GM06990 (cell line): Measurements from ENCODE around the gene PAX5.
A peak's percentile ranks its signal among the peaks of the same experiment; 100 is the strongest.

Source experiments
- DNase-seq: peaks from one replicate; pipeline ENCODE4 v3.0.0-alpha.2; 2011; ENCODE audit not compliant: insufficient read length; ENCODE audit errors: extremely low read depth
- H3K27me3 ChIP-seq: replicated peaks from 2 replicates; pipeline ENCODE4 v1.6.0; 2011; ENCODE audit warnings: low read length; ENCODE audit not compliant: control insufficient read depth, insufficient read depth
- H3K36me3 ChIP-seq: 2 replicates; pipeline ENCODE4 v1.5.1; 2011; ENCODE audit warnings: low read length; ENCODE audit not compliant: control insufficient read depth, insufficient read depth
- H3K4me3 ChIP-seq: replicated peaks from 2 replicates; pipeline ENCODE4 v1.5.1; 2011; ENCODE audit warnings: low read depth, mild to moderate bottlenecking, control low read depth, low read length
- CTCF ChIP-seq: IDR thresholded peaks from 2 replicates; pipeline ENCODE4 v1.5.1; 2011; ENCODE audit warnings: low read length, control low read depth, mild to moderate bottlenecking, inconsistent platforms; ENCODE audit not compliant: insufficient read depth, poor library complexity, severe bottlenecking

The PAX5 gene

GRCh38 chr9:36991516-36992134 is 42.4 kb downstream of the PAX5 start:
- Histone ChIP-seq H3K27me3 (no peaks in the 10 kb centered on the region), H3K36me3 (peaks cover 22% of the 10 kb centered on the region), H3K4me3 (no peak overlapping the region)
- TF ChIP-seq CTCF, result peak; percentile 71
- DNase-seq, result peak; percentile 60

GRCh38 chr9:36988848-36989247 is 45.2 kb downstream of the PAX5 start:
- no peak for DNase-seq
- H3K4me3 ChIP-seq, result no peak overlapping the region
- TF ChIP-seq CTCF, result no peak
- H3K27me3 ChIP-seq, result no peaks in the 10 kb centered on the region
- H3K36me3 ChIP-seq, result peaks cover 28% of the 10 kb centered on the region

GRCh38 chr9:36987891-36988290 is 46.2 kb downstream of the PAX5 start:
- peaks cover 28% of the 10 kb centered on the region for H3K36me3 ChIP-seq
- H3K4me3 ChIP-seq, result no peak overlapping the region
- no peaks in the 10 kb centered on the region for H3K27me3 ChIP-seq
- TF ChIP-seq CTCF, result no peak
- no peak for DNase-seq

DNA sequence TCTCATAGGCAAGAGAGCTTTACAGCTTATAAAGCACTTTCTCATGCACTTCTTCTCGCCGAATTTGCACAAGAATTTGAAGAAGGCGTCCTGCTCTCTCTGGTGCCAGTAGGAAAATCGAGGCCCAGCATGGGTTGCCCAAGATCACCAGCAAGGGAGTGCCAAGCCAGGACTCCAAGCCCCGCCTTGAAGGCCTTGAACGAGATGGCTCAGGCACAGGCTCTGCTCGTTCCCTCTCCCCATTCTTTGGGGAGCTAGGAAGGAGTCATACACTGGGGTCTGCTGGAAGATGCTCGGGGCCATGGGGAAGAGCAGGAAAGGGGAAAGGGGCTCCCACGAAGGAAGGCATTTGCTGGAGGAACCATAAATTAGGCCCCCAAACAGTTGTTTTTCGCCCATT is 46.7 kb downstream of the PAX5 start:
- DNase-seq, result no peak
- Histone ChIP-seq H3K36me3 (peaks cover 28% of the 10 kb centered on the region), H3K4me3 (no peak overlapping the region), H3K27me3 (no peaks in the 10 kb centered on the region)
- TF ChIP-seq CTCF, result no peak

GRCh38 chr9:36986468-36987408 is 47.3 kb downstream of the PAX5 start:
- Histone ChIP-seq H3K4me3 (no peak overlapping the region), H3K36me3 (peaks cover 27% of the 10 kb centered on the region), H3K27me3 (no peaks in the 10 kb centered on the region)
- TF ChIP-seq CTCF, result no peak
- DNase-seq, result no peak
